Mesenchymal stem cell (in vitro differentiated cells and primary cell): Measurements from ENCODE around the gene XIRP2.

Source experiments
- DNase-seq: peaks from one replicate; pipeline ENCODE4 v3.0.0-alpha.2; 2013
- H2AFZ ChIP-seq: one replicate; pipeline ENCODE4 v1.6.1; 2013; ENCODE audit warnings: low read depth, mild to moderate bottlenecking, control low read depth, inconsistent platforms, low read length, moderate library complexity
- H2AK5ac ChIP-seq: 2 replicates; pipeline ENCODE4 v1.6.1; 2013; ENCODE audit warnings: low read length, moderate library complexity, mild to moderate bottlenecking, inconsistent platforms; ENCODE audit not compliant: severe bottlenecking
- H2BK120ac ChIP-seq: one replicate; pipeline ENCODE4 v1.6.1; 2013; ENCODE audit warnings: low read depth, mild to moderate bottlenecking, inconsistent platforms, low read length, moderate library complexity
- H2BK12ac ChIP-seq, 2 experiments: one replicate each; pipeline ENCODE4 v1.6.1; 2013; ENCODE audit warnings: inconsistent platforms in 2 of 2, low read length in 2 of 2, mild to moderate bottlenecking in 2 of 2, moderate library complexity in 2 of 2, control low read depth in 1 of 2
- H2BK15ac ChIP-seq: one replicate; pipeline ENCODE4 v1.6.1; 2013; ENCODE audit warnings: mild to moderate bottlenecking, low read depth, inconsistent platforms; ENCODE audit not compliant: poor library complexity, severe bottlenecking
- H2BK5ac ChIP-seq: 2 replicates; pipeline ENCODE4 v1.6.1; 2013; ENCODE audit warnings: low read depth, mild to moderate bottlenecking, low read length, control low read depth, inconsistent platforms; ENCODE audit not compliant: poor library complexity, severe bottlenecking
- H3K14ac ChIP-seq, 2 experiments: one replicate each; pipeline ENCODE4 v1.6.1; 2013; ENCODE audit warnings: inconsistent platforms in 2 of 2, low read length in 2 of 2, control low read depth in 1 of 2, mild to moderate bottlenecking in 1 of 2, moderate library complexity in 1 of 2
- H3K18ac ChIP-seq, 2 experiments: one replicate each; pipeline ENCODE4 v1.6.1; 2013; ENCODE audit warnings: inconsistent platforms in 2 of 2, low read length in 2 of 2, control low read depth in 1 of 2, low read depth in 1 of 2, mild to moderate bottlenecking in 1 of 2
- H3K23ac ChIP-seq, 2 experiments: one replicate each; pipeline ENCODE4 v1.6.1; 2013; ENCODE audit warnings: inconsistent platforms in 2 of 2, low read length in 2 of 2, mild to moderate bottlenecking in 2 of 2, moderate library complexity in 2 of 2, control low read depth in 1 of 2
- H3K27ac ChIP-seq: 2 replicates; pipeline ENCODE4 v1.5.1; 2013; ENCODE audit warnings: mild to moderate bottlenecking, moderate library complexity, low read length, control low read depth, inconsistent platforms; ENCODE audit not compliant: poor library complexity, severe bottlenecking
- H3K27me3 ChIP-seq, 2 experiments: 2 replicates each; pipeline versions ENCODE4 v1.6.1 to v1.7.0; 2013; ENCODE audit warnings: low read length in 2 of 2, mild to moderate bottlenecking in 2 of 2, moderate library complexity in 2 of 2, control low read depth in 1 of 2, inconsistent platforms in 1 of 2; ENCODE audit not compliant: control insufficient read depth in 1 of 2, insufficient read depth in 1 of 2
- H3K36me3 ChIP-seq, 2 experiments: 2 replicates each; pipeline versions ENCODE4 v1.6.1 to v1.7.0; 2013; ENCODE audit warnings: low read length in 2 of 2, control low read depth in 1 of 2, inconsistent platforms in 1 of 2, low read depth in 1 of 2, mild to moderate bottlenecking in 1 of 2; ENCODE audit not compliant: insufficient read depth in 2 of 2, control insufficient read depth in 1 of 2
- H3K4ac ChIP-seq, 2 experiments: one replicate each; pipeline ENCODE4 v1.6.1; 2013; ENCODE audit warnings: inconsistent platforms in 2 of 2, low read length in 2 of 2, mild to moderate bottlenecking in 2 of 2, moderate library complexity in 2 of 2, control low read depth in 1 of 2, low read depth in 1 of 2
- H3K4me1 ChIP-seq: 2 replicates; pipeline ENCODE4 v1.6.1; 2013; ENCODE audit warnings: low read depth, low read length, control low read depth; ENCODE audit not compliant: control insufficient read depth, insufficient read depth
- H3K4me2 ChIP-seq: 2 replicates; pipeline ENCODE4 v1.6.1; 2013; ENCODE audit warnings: low read length, mild to moderate bottlenecking, inconsistent platforms; ENCODE audit not compliant: poor library complexity, severe bottlenecking
- H3K4me3 ChIP-seq, 2 experiments: 2 replicates each; pipeline versions ENCODE4 v1.5.1 to v1.7.0; 2013; ENCODE audit warnings: low read length in 2 of 2, mild to moderate bottlenecking in 2 of 2, control low read depth in 1 of 2, low read depth in 1 of 2; ENCODE audit not compliant: insufficient read depth in 1 of 2
- H3K79me1 ChIP-seq: replicated peaks from 2 replicates; pipeline ENCODE4 v1.6.1; 2013; ENCODE audit warnings: mild to moderate bottlenecking, control low read depth, low read length, inconsistent platforms; ENCODE audit not compliant: poor library complexity, severe bottlenecking
- H3K9ac ChIP-seq: 2 replicates; pipeline ENCODE4 v1.7.0; 2013; ENCODE audit warnings: mild to moderate bottlenecking, low read length, moderate library complexity
- H3K9me3 ChIP-seq: 2 replicates; pipeline ENCODE4 v1.7.0; 2013; ENCODE audit warnings: mild to moderate bottlenecking, low read length; ENCODE audit not compliant: control insufficient read depth
- H4K8ac ChIP-seq: one replicate; pipeline ENCODE4 v1.6.1; 2013; ENCODE audit warnings: inconsistent platforms, mild to moderate bottlenecking, low read length, moderate library complexity
- H4K91ac ChIP-seq: one replicate; pipeline ENCODE4 v1.6.1; 2013; ENCODE audit warnings: mild to moderate bottlenecking, low read length, inconsistent platforms
- WGBS: methylation state at CpG from one replicate; pipeline ENCODE4 v1.1.7; 2013; ENCODE audit warnings: mixed read lengths; 5-methylcytosine and 5-hydroxymethylcytosine counted together

Gene XIRP2

GRCh38 chr2:167177196-167177595, 288.9 kb downstream of the XIRP2 start:
- H4K91ac ChIP-seq: no peak overlapping the region

GRCh38 chr2:167181134-167181533, 292.9 kb downstream of the XIRP2 start:
- Histone ChIP-seq H4K8ac (no peak overlapping the region), H3K23ac (no peak overlapping the region), H3K36me3 (no peaks in the 10 kb centered on the region), H3K14ac (no peak overlapping the region), H2AFZ (no peak overlapping the region), H3K18ac (no peak overlapping the region), H3K79me1 (no peaks in the 10 kb centered on the region), H3K27ac (no peak overlapping the region), H3K4me2 (no peak overlapping the region), H2BK15ac (no peak overlapping the region), H4K91ac (no peak overlapping the region), H2AK5ac (no peak overlapping the region), H2BK120ac (no peak overlapping the region), H2BK5ac (no peak overlapping the region), H2BK12ac (no peak overlapping the region), H3K27me3 (no peaks in the 10 kb centered on the region), H3K4me3 (peak overlapping the region in 1 of 2 experiments; percentile 26), H3K4me1 (no peaks in the 10 kb centered on the region), H3K4ac (no peak overlapping the region), H3K9me3 (no peaks in the 10 kb centered on the region), H3K9ac (no peak overlapping the region)
- no peak for DNase-seq
- 51% methylated on average over 3 of the region's 3 CpGs for WGBS

More at GRCh38 chr2:167177196-167177595, 288.9 kb downstream of the XIRP2 start:
- Histone ChIP-seq H3K18ac (no peak overlapping the region), H3K9ac (no peak overlapping the region), H3K9me3 (peaks cover 6% of the 10 kb centered on the region), H2BK120ac (no peak overlapping the region), H3K14ac (no peak overlapping the region), H3K4me1 (no peaks in the 10 kb centered on the region), H3K27ac (no peak overlapping the region), H3K27me3 (no peaks in the 10 kb centered on the region), H2AK5ac (no peak overlapping the region), H4K8ac (no peak overlapping the region), H3K23ac (no peak overlapping the region), H2BK5ac (no peak overlapping the region), H3K36me3 (no peaks in the 10 kb centered on the region), H2AFZ (no peak overlapping the region), H3K79me1 (no peaks in the 10 kb centered on the region), H2BK12ac (no peak overlapping the region), H3K4me3 (no peak overlapping the region), H2BK15ac (no peak overlapping the region), H3K4ac (no peak overlapping the region), H3K4me2 (no peak overlapping the region)
- peak; percentile 2 for DNase-seq

- Histone ChIP-seq H2BK120ac (no peak overlapping the region), H2BK15ac (no peak overlapping the region), H3K4ac (no peak overlapping the region), H3K9me3 (no peaks in the 10 kb centered on the region), H2AFZ (no peak overlapping the region), H3K23ac (no peak overlapping the region), H3K27ac (no peak overlapping the region), H3K9ac (no peak overlapping the region), H4K8ac (no peak overlapping the region), H3K4me3 (no peak overlapping the region), H3K4me2 (no peak overlapping the region), H2BK5ac (no peak overlapping the region), H3K18ac (no peak overlapping the region), H3K79me1 (no peaks in the 10 kb centered on the region), H2AK5ac (no peak overlapping the region), H4K91ac (no peak overlapping the region), H3K14ac (no peak overlapping the region), H2BK12ac (no peak overlapping the region), H3K36me3 (no peaks in the 10 kb centered on the region), H3K27me3 (no peaks in the 10 kb centered on the region), H3K4me1 (no peaks in the 10 kb centered on the region)
- WGBS: 87% methylated on average over 1 of the region's 4 CpGs
- no peak for DNase-seq
Observed at GRCh38 chr2:167181688-167182087, 293.4 kb downstream of the XIRP2 start.

- WGBS: no CpG with 5 or more reads among the region's 2 CpGs
Observed at GRCh38 chr2:167182403-167182802, 294.1 kb downstream of the XIRP2 start.

More at GRCh38 chr2:167182403-167182802, 294.1 kb downstream of the XIRP2 start:
- no peak overlapping the region for H2BK12ac ChIP-seq
- no peak overlapping the region for H2AK5ac ChIP-seq
- no peaks in the 10 kb centered on the region for H3K36me3 ChIP-seq
- H3K4me2 ChIP-seq: no peak overlapping the region
- no peak overlapping the region for H3K4me3 ChIP-seq
- H4K91ac ChIP-seq: no peak overlapping the region
- no peaks in the 10 kb centered on the region for H3K27me3 ChIP-seq
- H3K14ac ChIP-seq: no peak overlapping the region
- H3K4ac ChIP-seq: no peak overlapping the region
- no peak overlapping the region for H3K27ac ChIP-seq
- no peaks in the 10 kb centered on the region for H3K79me1 ChIP-seq
- H2BK120ac ChIP-seq: no peak overlapping the region
- no peak overlapping the region for H3K23ac ChIP-seq
- DNase-seq: no peak
- no peak overlapping the region for H2AFZ ChIP-seq
- H2BK5ac ChIP-seq: no peak overlapping the region
- no peak overlapping the region for H3K18ac ChIP-seq
- H4K8ac ChIP-seq: no peak overlapping the region
- no peak overlapping the region for H2BK15ac ChIP-seq
- H3K9me3 ChIP-seq: no peaks in the 10 kb centered on the region
- no peak overlapping the region for H3K9ac ChIP-seq
- H3K4me1 ChIP-seq: no peaks in the 10 kb centered on the region
